SK-N-SH (cell line): Measurements from ENCODE around the gene RNGTT. TPM values are rescaled to one million over a fixed set of nuclear protein-coding genes. Genes with fewer than 3 reads are reported as not detected.

ENCODE experiments used
- CTCF ChIA-PET: fragments of 300-600, 350-600 bp; formaldehyde crosslinking; extraction: SDS; loops from one replicate; lab custom pipeline; 2021; lab: Yijun Ruan, JAX
- POLR2A ChIA-PET: fragments of 350-600 bp; sonication (Branson Sonifier 250); formaldehyde crosslinking; extraction: SDS; loops from one replicate; lab custom pipeline; 2020; ENCODE audit warnings: antibody characterized with exemption, inconsistent platforms; lab: Yijun Ruan, JAX
- DNase-seq: peaks from one replicate; pipeline ENCODE4 v3.0.0; 2012
- H2AFZ ChIP-seq: fragments of 200-600 bp; sonication (generic); 2 replicates; pipeline ENCODE4 v1.8.1; 2016; ENCODE audit warnings: antibody characterized with exemption, mild to moderate bottlenecking, low read depth
- H3F3A ChIP-seq: fragments of 200-600 bp; sonication (generic); replicated peaks from 2 replicates; pipeline ENCODE3; 2016; ENCODE audit warnings: antibody characterized with exemption, mild to moderate bottlenecking; ENCODE audit not compliant: insufficient read depth
- H3K27ac ChIP-seq, 2 experiments: fragments of 200-500 bp in 1 of 2; fragments of 200-600 bp in 1 of 2; sonication (Bioruptor generic) in 1 of 2; sonication (generic), shearing (Covaris generic) in 1 of 2; 2 replicates each; pipeline versions ENCODE4 v1.5.1 to v1.6.1; 2014 to 2016; ENCODE audit warnings: low read depth in 2 of 2, inconsistent platforms in 1 of 2, low read length in 1 of 2, mild to moderate bottlenecking in 1 of 2, mixed read lengths in 1 of 2
- H3K27me3 ChIP-seq: fragments of 200-600 bp; sonication (generic), shearing (Covaris generic); 2 replicates; pipeline ENCODE4 v1.6.1; 2016; ENCODE audit warnings: mixed run types; ENCODE audit not compliant: insufficient read depth
- H3K36me3 ChIP-seq, 2 experiments: fragments of 200-500 bp in 1 of 2; fragments of 200-600 bp in 1 of 2; sonication (Bioruptor generic) in 1 of 2; sonication (generic) in 1 of 2; replicated peaks in 1 of 2; 2 replicates each; pipeline versions ENCODE3 to v1.5.1; 2014 to 2016; ENCODE audit warnings: low read length in 1 of 2, mild to moderate bottlenecking in 1 of 2; ENCODE audit not compliant: insufficient read depth in 2 of 2, control insufficient read depth in 1 of 2
- H3K4me1 ChIP-seq, 2 experiments: fragments of 200-500 bp in 1 of 2; fragments of 200-600 bp in 1 of 2; sonication (Bioruptor generic) in 1 of 2; sonication (generic), shearing (Covaris generic) in 1 of 2; 2 replicates each; pipeline versions ENCODE4 v1.5.1 to v1.6.1; 2014 to 2016; ENCODE audit warnings: low read depth in 1 of 2, low read length in 1 of 2, mixed run types in 1 of 2; ENCODE audit not compliant: insufficient read depth in 2 of 2, control insufficient read depth in 1 of 2
- H3K4me2 ChIP-seq: fragments of 200-600 bp; sonication (generic), shearing (Covaris generic); 2 replicates; pipeline ENCODE4 v1.6.1; 2017; ENCODE audit warnings: mixed run types
- H3K4me3 ChIP-seq, 2 experiments: fragments of 200-500 bp in 1 of 2; fragments of 200-600 bp in 1 of 2; sonication (Bioruptor generic) in 1 of 2; sonication (generic), shearing (Covaris generic) in 1 of 2; 2 replicates each; pipeline versions ENCODE4 v1.5.1 to v1.8.1; 2014 to 2016; ENCODE audit warnings: low read depth in 2 of 2, inconsistent platforms in 1 of 2, low read length in 1 of 2, mild to moderate bottlenecking in 1 of 2, mixed read lengths in 1 of 2, moderate library complexity in 1 of 2
- H3K79me2 ChIP-seq: fragments of 200-600 bp; sonication (generic); 2 replicates; pipeline ENCODE4 v1.8.1; 2017; ENCODE audit warnings: mild to moderate bottlenecking; ENCODE audit not compliant: insufficient read depth
- H3K9ac ChIP-seq: fragments of 200-600 bp; sonication (generic); 2 replicates; pipeline ENCODE4 v1.6.1; 2017; ENCODE audit warnings: mixed run types
- H3K9me2 ChIP-seq: fragments of 200-600 bp; sonication (generic); 2 replicates; pipeline ENCODE4 v1.6.1; 2017; ENCODE audit warnings: mixed run types
- H3K9me3 ChIP-seq: fragments of 200-600 bp; sonication (generic); 2 replicates; pipeline ENCODE4 v1.6.1; 2017; ENCODE audit warnings: mixed run types, mild to moderate bottlenecking, moderate library complexity
- H4K20me1 ChIP-seq: fragments of 200-600 bp; sonication (generic); 2 replicates; pipeline ENCODE4 v1.6.1; 2017; ENCODE audit warnings: mild to moderate bottlenecking, mixed run types; ENCODE audit not compliant: insufficient read depth
- CHD2 ChIP-seq: fragments of 150-350 bp; IDR thresholded peaks from 2 replicates; pipeline ENCODE4 v1.6.1; 2018; ENCODE audit warnings: low read length; ENCODE audit not compliant: partially characterized antibody
- FOSL2 ChIP-seq: IDR thresholded peaks from 2 replicates; pipeline ENCODE4 v1.4.0; 2012; ENCODE audit warnings: low read depth, mild to moderate bottlenecking, moderate library complexity, borderline replicate concordance
- FOXM1 ChIP-seq: IDR thresholded peaks from 2 replicates; pipeline ENCODE4 v1.4.0; 2012; ENCODE audit warnings: low read depth, mild to moderate bottlenecking
- GABPA ChIP-seq: IDR thresholded peaks from 2 replicates; pipeline ENCODE4 v1.4.0; 2012; ENCODE audit warnings: low read depth, mild to moderate bottlenecking
- GATA2 ChIP-seq: sonication (generic); formaldehyde crosslinking; IDR thresholded peaks from 2 replicates; pipeline ENCODE4 v1.5.0; 2020; ENCODE audit warnings: mild to moderate bottlenecking, missing genetic modification reagents
- IRF3 ChIP-seq: fragments of 150-350 bp; IDR thresholded peaks from 2 replicates; pipeline ENCODE4 v1.6.1; 2016; ENCODE audit warnings: mild to moderate bottlenecking, low read depth, low read length
- JUND ChIP-seq: IDR thresholded peaks from 2 replicates; pipeline ENCODE4 v1.4.0; 2012
- MXI1 ChIP-seq: IDR thresholded peaks from 2 replicates; pipeline ENCODE4 v1.6.1; 2012; ENCODE audit warnings: mild to moderate bottlenecking, low read depth, low read length, improper control_type of control experiment
- NFIC ChIP-seq: IDR thresholded peaks from 2 replicates; pipeline ENCODE4 v1.4.0; 2012; ENCODE audit warnings: borderline replicate concordance
- NRF1 ChIP-seq: IDR thresholded peaks from 2 replicates; pipeline ENCODE4 v1.6.1; 2012; ENCODE audit warnings: low read depth, mild to moderate bottlenecking, low read length
- POLR2AphosphoS5 ChIP-seq: IDR thresholded peaks from 2 replicates; pipeline ENCODE4 v1.6.1; 2012; ENCODE audit warnings: low read depth, low read length
- RAD21 ChIP-seq: IDR thresholded peaks from 2 replicates; pipeline ENCODE4 v1.6.1; 2012; ENCODE audit warnings: mild to moderate bottlenecking, low read length
- RFX5 ChIP-seq: IDR thresholded peaks from 2 replicates; pipeline ENCODE4 v1.6.1; 2012; ENCODE audit warnings: mild to moderate bottlenecking, improper control_type of control experiment, low read length
- SIN3A ChIP-seq: IDR thresholded peaks from 2 replicates; pipeline ENCODE4 v1.6.1; 2012; ENCODE audit warnings: low read depth, mild to moderate bottlenecking, low read length, moderate library complexity, borderline replicate concordance
- SMC3 ChIP-seq: IDR thresholded peaks from 2 replicates; pipeline ENCODE4 v1.6.1; 2012; ENCODE audit warnings: low read depth, low read length, improper control_type of control experiment
- TAF1 ChIP-seq: IDR thresholded peaks from 2 replicates; pipeline ENCODE4 v1.6.1; 2012; ENCODE audit warnings: low read depth, mild to moderate bottlenecking, low read length, moderate library complexity, borderline replicate concordance
- TCF12 ChIP-seq: IDR thresholded peaks from 2 replicates; pipeline ENCODE4 v1.4.0; 2012
- YY1 ChIP-seq: IDR thresholded peaks from 2 replicates; pipeline ENCODE4 v1.4.0; 2012; ENCODE audit warnings: low read depth, mild to moderate bottlenecking
- ZBTB33 ChIP-seq: IDR thresholded peaks from 2 replicates; pipeline ENCODE4 v1.4.0; 2012; ENCODE audit warnings: low read depth, borderline replicate concordance
- WGBS: methylation state at CpG from one replicate; pipeline ENCODE4 v1.1.6; 2017; ENCODE audit warnings: low lambda C conversion rate; 5-methylcytosine and 5-hydroxymethylcytosine counted together
- polyA plus RNA-seq, 3 experiments: library from polyadenylated mRNA; depleted of rRNA; stranded (reverse); fragments of >200 nt; gene quantifications; 2 replicates each; pipeline ENCODE4 v1.2.3, GENCODE V29; 2012
- TF ChIP-seq, protein P1 (sequence below): fragments of 150-350 bp; IDR thresholded peaks from 2 replicates; pipeline ENCODE4 v1.6.1; 2017; ENCODE audit warnings: antibody characterized with exemption, low read length, low read depth, borderline replicate concordance

RNGTT gene
- polyA plus RNA-seq, 1 of the 3 experiments (the other 2 are of a cell fraction): 3.3 TPM

DNA sequence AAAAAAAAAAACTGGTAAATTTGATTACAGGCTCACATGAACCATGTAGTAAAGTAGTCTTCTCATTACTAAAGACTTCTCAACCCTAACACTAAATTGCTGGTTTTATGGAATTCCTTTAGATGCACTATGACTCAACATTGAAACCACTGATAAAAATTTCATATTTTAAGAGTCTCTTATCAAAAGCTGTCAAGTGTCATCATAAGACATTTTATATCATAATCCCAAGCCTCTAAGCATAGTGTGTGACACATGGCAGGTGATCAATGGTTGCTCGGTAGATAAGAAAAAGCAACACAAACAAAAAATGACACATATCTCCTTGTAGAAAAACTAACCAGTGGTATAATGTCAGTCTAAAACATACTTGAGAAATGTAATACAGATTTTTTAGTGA, 258.4 kb downstream of the RNGTT start:
- CTCF ChIA-PET: interaction anchor here (1.0 kb wide), 1 partner anchor 166 kb away, joined by 3 read pairs; no protein-coding TSS in a partner anchor
- DNase-seq: no peak
- Histone ChIP-seq H3K9me2 (no peaks in the 10 kb centered on the region), H3K36me3 (no peaks in the 10 kb centered on the region), H3K79me2 (no peaks in the 10 kb centered on the region), H3K4me3 (no peak overlapping the region), H3K9ac (no peak overlapping the region), H4K20me1 (no peaks in the 10 kb centered on the region), H2AFZ (no peak overlapping the region), H3K27ac (no peak overlapping the region), H3K9me3 (no peaks in the 10 kb centered on the region), H3K27me3 (no peaks in the 10 kb centered on the region), H3K4me2 (no peak overlapping the region), H3K4me1 (no peaks in the 10 kb centered on the region), H3F3A (peaks cover 4% of the 10 kb centered on the region)
- no peak for TF ChIP-seq MXI1
- TF ChIP-seq GABPA: no peak
- no peak for TF ChIP-seq RAD21
- TF ChIP-seq TCF12: no peak
- no peak for TF ChIP-seq JUND
- 95% methylated on average over 1 of the region's 1 CpG for WGBS
- POLR2A ChIA-PET: no interaction called here

GRCh38 chr6:88702956-88703556, 260.4 kb downstream of the RNGTT start:
- no peak for DNase-seq
- Histone ChIP-seq H3K27me3 (no peaks in the 10 kb centered on the region), H3F3A (peaks cover 4% of the 10 kb centered on the region), H3K79me2 (no peaks in the 10 kb centered on the region), H3K9me3 (no peaks in the 10 kb centered on the region), H4K20me1 (no peaks in the 10 kb centered on the region), H3K4me1 (no peaks in the 10 kb centered on the region), H2AFZ (no peak overlapping the region), H3K9me2 (no peaks in the 10 kb centered on the region), H3K4me3 (no peak overlapping the region), H3K27ac (no peak overlapping the region), H3K9ac (no peak overlapping the region), H3K4me2 (no peak overlapping the region), H3K36me3 (no peaks in the 10 kb centered on the region)
- ChIA-PET CTCF (no interaction called here), POLR2A (no interaction called here)
- WGBS: 98% methylated on average over 4 of the region's 4 CpGs
- TF ChIP-seq JUND (no peak), FOSL2 (no peak), CHD2 (no peak), YY1 (no peak), TAF1 (no peak), RFX5 (no peak), GATA2 (CRISPR knock-in tag) (no peak), SMC3 (no peak), FOXM1 (no peak), NRF1 (no peak), POLR2AphosphoS5 (no peak), SIN3A (no peak)

- Histone ChIP-seq H2AFZ (no peak overlapping the region), H3K4me3 (no peak overlapping the region), H3K4me2 (no peak overlapping the region), H3K4me1 (no peaks in the 10 kb centered on the region), H3K27ac (no peak overlapping the region), H3K9ac (no peak overlapping the region), H4K20me1 (no peaks in the 10 kb centered on the region), H3K79me2 (no peaks in the 10 kb centered on the region), H3K9me3 (no peaks in the 10 kb centered on the region), H3K36me3 (peaks cover 0 to 7% of the 10 kb centered on the region in 2 experiments), H3K9me2 (0 out of 2 replicates have a peak, but pooled peaks cover under 1% of the 10 kb centered on the region), H3F3A (no peaks in the 10 kb centered on the region), H3K27me3 (no peaks in the 10 kb centered on the region)
- WGBS: 91% methylated on average over 5 of the region's 5 CpGs
- DNase-seq: no peak
- CTCF ChIA-PET: no interaction called here
- POLR2A ChIA-PET: no interaction called here
- no peak for TF ChIP-seq POLR2AphosphoS5
- no peak for TF ChIP-seq JUND
- TF ChIP-seq MXI1: no peak
- no peak for TF ChIP-seq IRF3
- TF ChIP-seq, protein P1, sequence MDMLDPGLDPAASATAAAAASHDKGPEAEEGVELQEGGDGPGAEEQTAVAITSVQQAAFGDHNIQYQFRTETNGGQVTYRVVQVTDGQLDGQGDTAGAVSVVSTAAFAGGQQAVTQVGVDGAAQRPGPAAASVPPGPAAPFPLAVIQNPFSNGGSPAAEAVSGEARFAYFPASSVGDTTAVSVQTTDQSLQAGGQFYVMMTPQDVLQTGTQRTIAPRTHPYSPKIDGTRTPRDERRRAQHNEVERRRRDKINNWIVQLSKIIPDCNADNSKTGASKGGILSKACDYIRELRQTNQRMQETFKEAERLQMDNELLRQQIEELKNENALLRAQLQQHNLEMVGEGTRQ: no peak
- TF ChIP-seq NFIC: no peak
- TF ChIP-seq SIN3A: no peak
- TF ChIP-seq ZBTB33: no peak
Measured at GRCh38 chr6:88698661-88699060, 264.8 kb downstream of the RNGTT start.
